Activated CD8-positive, alpha-beta T cell treated with anti-CD3 and anti-CD28 coated beads, Interleukin-2, amount 10 ng/mL, durations not matched to agents 7 days and 5 days (primary cell): Measurements from ENCODE around the gene OR51Q1. TPM values are rescaled to one million over a fixed set of nuclear protein-coding genes. Genes with fewer than 3 reads are reported as not detected.

Source experiments
- ATAC-seq: fragments of 150-1000 bp; cut with Tn5 transposase; one replicate; pipeline ENCODE4 v1.10.0; 2021; ENCODE audit warnings: moderate library complexity
- CTCF ChIA-PET: fragments of 350-600 bp; sonication (Branson Sonifier 250); formaldehyde crosslinking; loops from one replicate; lab custom pipeline; 2021; ENCODE audit warnings: antibody characterized with exemption; lab: Charles Lee
- POLR2A ChIA-PET: fragments of 350-600 bp; sonication (Branson Sonifier 250); formaldehyde crosslinking; loops from one replicate; lab custom pipeline; 2021; ENCODE audit warnings: antibody characterized with exemption; lab: Charles Lee
- DNase-seq: peaks from one replicate; pipeline ENCODE4 v3.0.0-alpha.2; 2020
- H3K27ac Mint-ChIP-seq: one replicate; pipeline ENCODE4 v1.8.0; 2021; ENCODE audit warnings: mild to moderate bottlenecking, mixed read lengths
- H3K27me3 Mint-ChIP-seq: one replicate; pipeline ENCODE4 v1.8.0; 2021; ENCODE audit warnings: low read depth, mixed read lengths
- H3K36me3 Mint-ChIP-seq: one replicate; pipeline ENCODE4 v1.8.0; 2021; ENCODE audit warnings: low read depth, mixed read lengths
- H3K4me1 Mint-ChIP-seq: one replicate; pipeline ENCODE4 v1.8.0; 2021; ENCODE audit warnings: low read depth, mixed read lengths
- H3K4me3 Mint-ChIP-seq: one replicate; pipeline ENCODE4 v1.8.0; 2021; ENCODE audit warnings: mild to moderate bottlenecking, mixed read lengths
- H3K9me3 Mint-ChIP-seq: one replicate; pipeline ENCODE4 v1.8.0; 2022; ENCODE audit warnings: mixed read lengths; ENCODE audit not compliant: insufficient read depth
- total RNA-seq, 2 experiments: library from RNA; stranded (reverse); gene quantifications; one replicate each; pipeline ENCODE4 v1.2.3, GENCODE V29; 2021

OR51Q1 gene
- total RNA-seq, 2 experiments from 2014 or later: not detected

DNA sequence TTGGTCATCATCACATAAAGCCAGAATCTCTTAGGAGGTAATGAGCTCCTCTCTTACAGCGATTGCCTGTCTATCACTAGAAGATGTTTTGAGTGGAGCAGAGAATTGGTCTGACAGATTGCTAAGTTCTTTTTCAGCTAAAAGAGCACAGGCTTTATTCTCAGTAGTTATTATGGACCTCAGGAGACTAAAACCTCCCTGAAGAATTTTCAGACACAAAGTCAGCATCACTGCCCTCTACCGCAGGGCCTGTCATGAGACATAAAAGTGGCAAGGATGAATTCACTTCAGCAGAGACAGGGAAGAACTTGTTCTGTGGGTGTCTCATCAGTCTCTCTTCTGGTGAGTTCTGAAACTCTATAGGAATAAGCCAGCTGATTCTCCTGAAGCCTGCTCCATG lies 27.1 kb downstream of the OR51Q1 start, which contains the start of gene OR51I2:
OR51I2 (plus strand) TSS at position 301 of the 400 bp plus-strand sequence. CDS start 4,166 bp downstream, outside the sequence.
- H3K4me3 Mint-ChIP-seq: no peak within 1 kb of the TSS
- CTCF ChIA-PET: no interaction called here
- H3K4me1 Mint-ChIP-seq: no peaks in the 10 kb centered on the region
- DNase-seq: no peak
- no peak within 1 kb of the TSS for H3K27ac Mint-ChIP-seq
- ATAC-seq: no peak
- no peaks in the 10 kb centered on the region for H3K9me3 Mint-ChIP-seq
- no peaks in the 10 kb centered on the region for H3K36me3 Mint-ChIP-seq
- H3K27me3 Mint-ChIP-seq: no peaks in the 10 kb centered on the region
- POLR2A ChIA-PET: no interaction called here

DNA sequence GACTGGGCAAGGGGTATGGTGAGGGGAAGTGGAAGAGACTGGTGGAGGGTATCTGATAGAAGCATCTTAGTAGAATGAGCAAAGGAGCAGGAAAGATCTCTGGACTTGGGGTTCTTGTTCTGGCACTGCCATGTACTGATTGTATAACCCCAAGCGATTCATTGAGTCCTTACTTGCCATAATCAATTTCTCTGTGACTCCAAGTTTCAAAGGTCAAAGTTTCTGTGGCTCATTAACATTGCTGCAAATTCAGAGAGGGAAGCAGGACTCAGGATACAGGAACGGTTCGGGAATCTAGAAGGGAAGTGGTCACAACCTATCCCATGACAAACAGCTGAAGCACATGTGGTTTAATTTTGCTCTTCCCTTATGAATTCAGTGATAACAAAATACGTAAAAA lies 27.5 kb downstream of the OR51Q1 start:
- no peak for ATAC-seq
- POLR2A ChIA-PET: no interaction called here
- Mint-ChIP-seq H3K4me1 (no peaks in the 10 kb centered on the region), H3K4me3 (no peak overlapping the region), H3K27me3 (no peaks in the 10 kb centered on the region), H3K9me3 (no peaks in the 10 kb centered on the region), H3K36me3 (no peaks in the 10 kb centered on the region), H3K27ac (no peak overlapping the region)
- CTCF ChIA-PET: no interaction called here
- DNase-seq: no peak

DNA sequence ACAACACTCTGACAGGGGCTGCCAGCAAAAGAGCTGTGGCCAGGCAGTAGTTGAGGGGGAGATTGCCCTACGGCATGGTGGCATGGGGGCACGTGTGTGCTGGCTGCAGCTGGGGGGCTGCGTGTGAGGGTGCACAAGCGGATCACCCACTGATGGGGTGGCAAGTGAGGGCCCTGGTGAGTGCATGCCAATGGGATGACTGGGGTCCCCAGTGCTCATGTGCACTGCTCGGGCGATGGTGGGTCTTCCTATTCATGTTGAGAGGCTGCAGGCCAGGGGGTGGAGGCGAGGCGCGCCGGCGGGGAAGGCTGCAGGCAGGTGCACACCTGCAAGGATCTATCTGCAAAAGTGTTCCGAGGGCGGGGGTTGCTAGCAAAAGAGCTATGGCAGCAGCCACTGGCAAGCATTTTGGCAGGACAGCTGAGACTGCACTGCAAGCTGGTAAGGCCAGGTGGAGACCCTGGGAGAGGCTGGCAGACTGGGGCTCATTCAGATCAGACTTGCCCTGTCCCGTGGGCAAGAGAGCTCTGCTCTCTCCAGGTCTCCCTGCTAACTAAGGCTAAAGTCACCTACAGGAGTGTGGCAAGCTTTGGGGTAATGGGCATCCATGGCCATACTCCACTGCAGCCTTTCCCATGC lies 39.2 kb downstream of the OR51Q1 start:
- H3K36me3 Mint-ChIP-seq: no peaks in the 10 kb centered on the region
- ATAC-seq (no peak), DNase-seq (no peak)
- no peak overlapping the region for H3K4me3 Mint-ChIP-seq
- no peaks in the 10 kb centered on the region for H3K27me3 Mint-ChIP-seq
- ChIA-PET CTCF (interaction anchor here (1.3 kb wide), 1 partner anchor 15 kb away, joined by 3 read pairs; no protein-coding TSS in a partner anchor), POLR2A (no interaction called here)
- H3K4me1 Mint-ChIP-seq: no peaks in the 10 kb centered on the region
- no peak overlapping the region for H3K27ac Mint-ChIP-seq
- no peaks in the 10 kb centered on the region for H3K9me3 Mint-ChIP-seq

DNA sequence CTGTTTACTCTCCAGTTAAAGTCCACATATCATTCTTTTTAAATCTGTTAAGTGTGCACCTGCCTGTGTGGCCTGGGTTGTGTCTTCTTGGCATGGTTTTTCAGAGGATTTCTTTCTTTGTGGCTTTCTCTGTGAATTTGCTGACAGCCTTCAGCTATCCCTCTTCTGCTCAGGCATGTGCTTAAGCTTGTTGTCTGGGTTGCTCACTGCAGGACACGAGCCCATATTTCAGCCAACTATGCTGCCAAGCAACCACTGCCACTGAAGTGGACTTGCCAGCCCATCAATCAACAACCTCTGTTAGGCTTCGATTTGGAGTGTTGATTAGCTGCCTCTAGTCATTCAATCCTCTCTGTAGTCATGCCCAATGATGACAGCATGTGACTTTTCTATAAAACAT lies 45.6 kb downstream of the OR51Q1 start:
- Mint-ChIP-seq H3K27ac (no peak overlapping the region), H3K4me1 (no peaks in the 10 kb centered on the region), H3K27me3 (no peaks in the 10 kb centered on the region), H3K4me3 (no peak overlapping the region), H3K9me3 (no peaks in the 10 kb centered on the region), H3K36me3 (no peaks in the 10 kb centered on the region)
- DNase-seq (no peak), ATAC-seq (no peak)
- POLR2A ChIA-PET: no interaction called here
- CTCF ChIA-PET: interaction anchor here (1.8 kb wide), 1 partner anchor 9 kb away, joined by 7 read pairs; no protein-coding TSS in a partner anchor

Other genes starting within 250 kb of the OR51Q1 start
- not detected for gene OR51V1, start 221.4 kb upstream of the OR51Q1 start, total RNA-seq
- not detected for gene HBB, start 195.0 kb upstream of the OR51Q1 start, total RNA-seq
- not detected for gene HBD, start 187.6 kb upstream of the OR51Q1 start, total RNA-seq
- not detected for gene HBG1, start 172.3 kb upstream of the OR51Q1 start, total RNA-seq
- gene HBG2, start 167.3 kb upstream of the OR51Q1 start, total RNA-seq: not detected
- not detected for gene HBE1, start 152.2 kb upstream of the OR51Q1 start, total RNA-seq
- gene OR51B4, start 120.2 kb upstream of the OR51Q1 start, total RNA-seq: not detected
- not detected for gene OR51B2, start 97.8 kb upstream of the OR51Q1 start, total RNA-seq
- not detected for gene OR51B5, start 78.6 kb upstream of the OR51Q1 start, total RNA-seq
- not detected for gene OR51B6, start 70.6 kb upstream of the OR51Q1 start, total RNA-seq
- not detected for gene OR51M1, start 38.3 kb upstream of the OR51Q1 start, total RNA-seq
- gene OR51I1, start 19.4 kb downstream of the OR51Q1 start, total RNA-seq: not detected
- not detected for gene OR51I2, start 27.2 kb downstream of the OR51Q1 start, total RNA-seq
- not detected for gene OR52D1, start 66.6 kb downstream of the OR51Q1 start, total RNA-seq
- gene UBQLN3, start 87.8 kb downstream of the OR51Q1 start, total RNA-seq: not detected
- under 1 TPM in 1 of 2 experiments, not detected in 1; 0.23 TPM for gene UBQLNL, start 94.6 kb downstream of the OR51Q1 start, total RNA-seq
- gene OR52H1, start 126.4 kb downstream of the OR51Q1 start, total RNA-seq: not detected
- gene OR52B6, start 158.8 kb downstream of the OR51Q1 start, total RNA-seq: not detected
- gene TRIM6, start 174.5 kb downstream of the OR51Q1 start, total RNA-seq: under 1 TPM; 0.47 to 0.58 TPM
- gene TRIM34, start 202.9 kb downstream of the OR51Q1 start, total RNA-seq: 10 to 100 TPM; 11.9 to 12.3 TPM